ENCODE measurements around the gene DHRS2.
"Not testable (repeated sequence)": the region's sequence is repeated elsewhere in the genome, so short reads cannot be mapped to it uniquely, and the experiment has no call there.

Gene DHRS2, protein sequence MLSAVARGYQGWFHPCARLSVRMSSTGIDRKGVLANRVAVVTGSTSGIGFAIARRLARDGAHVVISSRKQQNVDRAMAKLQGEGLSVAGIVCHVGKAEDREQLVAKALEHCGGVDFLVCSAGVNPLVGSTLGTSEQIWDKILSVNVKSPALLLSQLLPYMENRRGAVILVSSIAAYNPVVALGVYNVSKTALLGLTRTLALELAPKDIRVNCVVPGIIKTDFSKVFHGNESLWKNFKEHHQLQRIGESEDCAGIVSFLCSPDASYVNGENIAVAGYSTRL

DNA sequence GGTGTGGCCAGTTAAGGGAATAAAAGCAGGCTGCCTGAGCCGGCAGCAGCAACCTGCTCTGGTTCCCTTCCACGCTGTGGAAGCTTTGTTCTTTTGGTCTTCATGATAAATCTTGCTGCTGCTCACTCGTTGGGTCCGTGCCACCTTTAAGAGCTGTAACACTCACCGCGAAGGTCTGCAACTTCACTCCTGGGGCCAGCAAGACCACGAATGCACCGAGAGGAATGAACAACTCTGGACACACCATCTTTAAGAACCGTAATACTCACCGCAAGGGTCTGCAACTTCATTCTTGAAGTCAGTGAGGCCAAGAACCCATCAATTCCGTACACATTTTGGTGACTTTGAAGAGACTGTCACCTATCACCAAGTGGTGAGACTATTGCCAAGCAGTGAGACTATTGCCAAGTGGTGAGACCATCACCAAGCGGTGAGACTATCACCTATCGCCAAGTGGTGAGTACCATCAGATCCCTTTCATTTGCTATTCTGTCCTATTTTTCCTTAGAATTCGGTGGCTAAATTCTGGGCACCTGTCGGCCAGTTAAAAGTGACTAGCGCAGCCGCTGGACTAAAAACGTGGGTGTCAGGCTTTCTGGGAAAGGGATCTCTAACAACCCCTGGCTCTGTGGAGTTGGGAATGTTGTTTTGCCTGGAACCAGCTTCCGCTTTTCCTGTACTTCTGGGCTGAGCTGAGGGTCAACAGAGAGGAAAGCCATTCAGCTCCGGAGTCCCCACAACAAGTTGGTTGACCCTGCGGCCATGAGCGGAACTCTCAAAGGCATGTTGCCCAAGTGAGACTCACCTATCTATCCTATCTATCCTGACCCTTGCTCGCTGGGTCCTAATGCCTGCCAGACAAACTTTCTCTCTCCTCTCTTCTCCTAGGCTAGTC lies at the start of gene DHRS2:
Gene DHRS2 (plus strand): TSS at position 48 of the 895 bp plus-strand sequence. CDS start 2,501 bp downstream, outside the sequence.
- H3K27ac ChIP-seq, result no peak within 1 kb of the TSS
- no peak for TF ChIP-seq ZFX (IDR thresholded peaks at IDR 0.05; ENCODE audit: borderline replicate concordance)
- TF ChIP-seq, protein P1, sequence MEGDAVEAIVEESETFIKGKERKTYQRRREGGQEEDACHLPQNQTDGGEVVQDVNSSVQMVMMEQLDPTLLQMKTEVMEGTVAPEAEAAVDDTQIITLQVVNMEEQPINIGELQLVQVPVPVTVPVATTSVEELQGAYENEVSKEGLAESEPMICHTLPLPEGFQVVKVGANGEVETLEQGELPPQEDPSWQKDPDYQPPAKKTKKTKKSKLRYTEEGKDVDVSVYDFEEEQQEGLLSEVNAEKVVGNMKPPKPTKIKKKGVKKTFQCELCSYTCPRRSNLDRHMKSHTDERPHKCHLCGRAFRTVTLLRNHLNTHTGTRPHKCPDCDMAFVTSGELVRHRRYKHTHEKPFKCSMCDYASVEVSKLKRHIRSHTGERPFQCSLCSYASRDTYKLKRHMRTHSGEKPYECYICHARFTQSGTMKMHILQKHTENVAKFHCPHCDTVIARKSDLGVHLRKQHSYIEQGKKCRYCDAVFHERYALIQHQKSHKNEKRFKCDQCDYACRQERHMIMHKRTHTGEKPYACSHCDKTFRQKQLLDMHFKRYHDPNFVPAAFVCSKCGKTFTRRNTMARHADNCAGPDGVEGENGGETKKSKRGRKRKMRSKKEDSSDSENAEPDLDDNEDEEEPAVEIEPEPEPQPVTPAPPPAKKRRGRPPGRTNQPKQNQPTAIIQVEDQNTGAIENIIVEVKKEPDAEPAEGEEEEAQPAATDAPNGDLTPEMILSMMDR (IDR thresholded peaks at IDR 0.05), result no peak

DNA sequence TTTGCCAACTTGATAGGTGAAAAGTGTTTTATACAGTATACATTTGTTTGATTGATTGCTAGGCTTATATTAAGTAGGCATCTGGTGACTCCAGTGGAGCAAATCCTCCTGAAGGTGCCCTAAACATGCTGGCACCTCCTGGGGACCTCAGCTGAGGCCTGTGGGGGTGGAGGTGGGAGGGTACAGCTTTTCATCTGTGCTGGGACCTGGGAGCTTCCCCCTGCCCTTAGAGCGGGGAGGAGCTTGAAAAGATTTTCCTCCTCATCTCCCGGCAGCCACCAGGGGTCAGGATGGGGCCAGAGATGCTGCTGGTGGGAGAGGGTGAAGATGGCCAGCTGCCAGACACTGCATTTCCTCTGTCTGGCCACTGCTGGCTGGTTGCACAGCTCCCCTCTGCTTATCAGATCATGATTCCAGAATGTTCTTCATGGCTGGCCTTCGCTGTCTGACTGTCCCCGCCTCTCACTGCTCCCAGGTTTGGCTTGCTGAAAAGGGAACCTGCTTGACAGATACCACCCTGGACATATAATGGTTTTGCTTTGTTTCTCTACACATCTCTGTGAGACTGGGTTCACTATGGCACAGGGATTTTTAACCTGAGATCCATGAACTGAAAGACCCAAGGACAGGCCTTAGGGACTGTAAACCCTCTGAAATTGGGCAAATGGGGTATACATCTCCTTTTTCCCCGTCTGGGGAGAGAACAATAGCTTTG lies 47.1 kb upstream of the DHRS2 start:
- TF ChIP-seq ZFX (IDR thresholded peaks at IDR 0.05; ENCODE audit: borderline replicate concordance), result no peak
- TF ChIP-seq, protein P1 (IDR thresholded peaks at IDR 0.05), result peak; percentile 86

GRCh38 chr14:23589606-23590005 lies 46.6 kb upstream of the DHRS2 start:
- TF ChIP-seq, protein P1 (IDR thresholded peaks at IDR 0.05), result no peak
- no peak for TF ChIP-seq ZFX (IDR thresholded peaks at IDR 0.05; ENCODE audit: borderline replicate concordance)
- no peak overlapping the region for H3K27ac ChIP-seq

More for the DNA sequence above, 47.1 kb upstream of the DHRS2 start:
- no peak overlapping the region for H3K27ac ChIP-seq

DNA sequence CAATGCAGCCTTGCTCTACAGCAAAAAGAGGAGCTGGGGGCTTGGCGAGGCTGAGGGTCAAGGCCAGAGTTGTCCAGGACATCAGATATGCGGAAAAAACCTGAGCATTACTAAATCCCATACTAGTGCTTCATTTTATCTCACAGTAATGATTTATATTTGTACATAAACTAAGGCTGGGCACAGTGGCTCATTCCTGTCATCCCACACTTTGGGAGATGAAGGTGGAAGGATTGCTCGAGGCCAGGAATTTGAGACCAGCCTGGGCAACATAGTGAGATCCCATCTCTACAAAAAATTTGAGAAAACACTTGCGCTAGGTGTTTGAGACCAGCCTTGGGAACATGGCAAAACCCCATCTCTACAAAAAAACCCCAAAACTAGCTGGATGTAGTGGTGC lies 46.0 kb upstream of the DHRS2 start:
- TF ChIP-seq, protein P1 (IDR thresholded peaks at IDR 0.05), result no peak
- TF ChIP-seq ZFX (IDR thresholded peaks at IDR 0.05; ENCODE audit: borderline replicate concordance), result no peak
- H3K27ac ChIP-seq, result no peak overlapping the region

DNA sequence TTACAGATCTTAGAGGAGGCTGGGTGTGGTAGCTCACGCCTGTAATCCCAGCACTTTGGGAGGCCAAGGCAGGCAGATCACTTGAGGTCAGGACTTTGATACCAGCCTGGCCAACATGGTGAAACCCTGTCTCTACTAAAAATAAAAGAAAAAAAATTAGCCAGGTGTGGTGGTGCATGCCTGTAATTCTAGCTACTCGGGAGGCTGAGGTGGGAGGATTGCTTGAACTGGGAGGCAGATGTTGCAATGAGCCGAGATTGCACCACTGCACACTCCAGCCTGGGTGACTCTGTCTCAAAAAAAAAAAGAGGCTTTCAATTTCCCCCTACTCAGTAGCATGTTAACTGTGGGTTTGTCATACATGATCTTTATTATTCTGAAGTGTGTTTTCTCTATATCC lies 42.0 kb upstream of the DHRS2 start:
- H3K27ac ChIP-seq, result not testable (repeated sequence)

- no peak overlapping the region for H3K27ac ChIP-seq
- TF ChIP-seq, protein P1 (IDR thresholded peaks at IDR 0.05), result no peak
- TF ChIP-seq ZFX (IDR thresholded peaks at IDR 0.05; ENCODE audit: borderline replicate concordance), result no peak
Observed at GRCh38 chr14:23600322-23600707, 35.8 kb upstream of the DHRS2 start.

DNA sequence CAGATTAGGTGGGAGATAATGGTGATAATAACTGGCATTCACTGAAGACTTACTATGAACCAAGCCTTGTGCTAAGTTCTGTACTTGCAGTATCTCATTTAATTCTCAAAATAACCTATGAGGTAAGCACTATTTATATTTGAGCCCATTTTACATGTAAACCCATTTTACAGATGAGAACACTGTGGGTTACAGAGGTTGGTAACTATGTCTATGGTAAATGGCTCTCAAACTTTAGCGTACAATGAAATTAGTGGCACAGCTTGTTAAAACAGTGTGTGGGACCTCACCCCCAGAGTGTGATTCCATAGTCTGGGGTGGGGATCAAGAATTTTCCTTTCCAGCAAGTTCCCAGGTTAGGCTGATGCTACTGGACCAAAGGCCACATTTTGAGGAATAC lies 35.4 kb upstream of the DHRS2 start:
- no peak overlapping the region for H3K27ac ChIP-seq
- TF ChIP-seq, protein P1 (IDR thresholded peaks at IDR 0.05), result no peak

Data from 22Rv1 (cell line).